Astrocyte (in vitro differentiated cells and primary cell): ENCODE data around the gene KRTAP4-3.

Experiments
- EZH2 ChIP-seq: IDR thresholded peaks from 2 replicates; pipeline ENCODE4 v1.6.1; 2012; ENCODE audit warnings: mild to moderate bottlenecking, low read length, inconsistent platforms; ENCODE audit not compliant: insufficient read depth
- TF ChIP-seq, protein P1 (sequence below): IDR thresholded peaks from 2 replicates; pipeline ENCODE4 v1.5.1; 2011; ENCODE audit warnings: low read depth, mild to moderate bottlenecking, inconsistent platforms, low read length, moderate library complexity; ENCODE audit not compliant: insufficient read depth

DNA sequence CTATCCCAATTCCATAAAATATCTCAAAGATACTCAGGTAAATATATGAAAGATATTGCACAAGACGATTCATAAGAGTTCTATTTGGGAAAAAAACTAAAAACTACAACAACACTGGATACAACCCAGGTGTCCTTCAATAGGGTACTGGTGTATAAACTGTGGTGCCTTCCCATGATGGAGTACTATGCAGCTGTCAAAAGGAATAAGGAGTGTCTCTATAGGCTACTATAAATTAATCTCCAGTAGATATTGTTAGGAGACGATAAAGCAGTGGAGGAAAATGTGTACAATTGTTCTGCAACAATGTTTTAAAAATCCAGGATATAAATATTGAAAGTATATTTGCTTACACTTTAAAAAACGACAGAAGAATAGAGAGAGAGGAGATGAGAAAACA is 41.6 kb downstream of the KRTAP4-3 start:
- TF ChIP-seq, protein P1, sequence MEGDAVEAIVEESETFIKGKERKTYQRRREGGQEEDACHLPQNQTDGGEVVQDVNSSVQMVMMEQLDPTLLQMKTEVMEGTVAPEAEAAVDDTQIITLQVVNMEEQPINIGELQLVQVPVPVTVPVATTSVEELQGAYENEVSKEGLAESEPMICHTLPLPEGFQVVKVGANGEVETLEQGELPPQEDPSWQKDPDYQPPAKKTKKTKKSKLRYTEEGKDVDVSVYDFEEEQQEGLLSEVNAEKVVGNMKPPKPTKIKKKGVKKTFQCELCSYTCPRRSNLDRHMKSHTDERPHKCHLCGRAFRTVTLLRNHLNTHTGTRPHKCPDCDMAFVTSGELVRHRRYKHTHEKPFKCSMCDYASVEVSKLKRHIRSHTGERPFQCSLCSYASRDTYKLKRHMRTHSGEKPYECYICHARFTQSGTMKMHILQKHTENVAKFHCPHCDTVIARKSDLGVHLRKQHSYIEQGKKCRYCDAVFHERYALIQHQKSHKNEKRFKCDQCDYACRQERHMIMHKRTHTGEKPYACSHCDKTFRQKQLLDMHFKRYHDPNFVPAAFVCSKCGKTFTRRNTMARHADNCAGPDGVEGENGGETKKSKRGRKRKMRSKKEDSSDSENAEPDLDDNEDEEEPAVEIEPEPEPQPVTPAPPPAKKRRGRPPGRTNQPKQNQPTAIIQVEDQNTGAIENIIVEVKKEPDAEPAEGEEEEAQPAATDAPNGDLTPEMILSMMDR = no peak
- TF ChIP-seq EZH2 = no peak
